ENCODE measurements around the gene EPO. TPM values are rescaled to one million over a fixed set of nuclear protein-coding genes. Genes with fewer than 3 reads are reported as not detected.

The EPO gene
- total and polyA plus RNA-seq, 10 donors, result 0.06 to 0.42 (median 0.19) TPM; not detected in 6

DNA sequence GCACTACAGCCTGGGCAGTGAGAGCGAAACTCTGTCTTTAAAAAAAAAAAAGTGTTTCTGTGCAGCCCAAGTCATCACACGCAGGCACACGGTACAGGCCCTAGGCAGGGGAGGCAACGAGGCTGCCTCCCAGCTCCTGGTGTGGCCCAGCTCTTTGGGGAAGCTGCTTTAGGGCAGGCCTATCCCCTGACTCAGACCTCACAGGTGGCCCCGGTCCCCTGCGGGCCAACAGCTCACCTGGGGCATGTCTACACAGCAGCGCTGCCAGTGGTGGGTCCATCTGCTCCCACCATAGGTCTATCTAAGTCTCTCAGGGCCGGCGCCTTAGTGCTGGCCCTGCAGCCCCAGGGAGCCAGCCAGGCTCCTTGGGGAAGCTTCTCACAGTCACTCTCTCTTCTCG is 44.6 kb downstream of the EPO start:
- TF ChIP-seq POLR2AphosphoS5 (IDR thresholded peaks at IDR 0.05), result no peak
- TF ChIP-seq, protein P1, sequence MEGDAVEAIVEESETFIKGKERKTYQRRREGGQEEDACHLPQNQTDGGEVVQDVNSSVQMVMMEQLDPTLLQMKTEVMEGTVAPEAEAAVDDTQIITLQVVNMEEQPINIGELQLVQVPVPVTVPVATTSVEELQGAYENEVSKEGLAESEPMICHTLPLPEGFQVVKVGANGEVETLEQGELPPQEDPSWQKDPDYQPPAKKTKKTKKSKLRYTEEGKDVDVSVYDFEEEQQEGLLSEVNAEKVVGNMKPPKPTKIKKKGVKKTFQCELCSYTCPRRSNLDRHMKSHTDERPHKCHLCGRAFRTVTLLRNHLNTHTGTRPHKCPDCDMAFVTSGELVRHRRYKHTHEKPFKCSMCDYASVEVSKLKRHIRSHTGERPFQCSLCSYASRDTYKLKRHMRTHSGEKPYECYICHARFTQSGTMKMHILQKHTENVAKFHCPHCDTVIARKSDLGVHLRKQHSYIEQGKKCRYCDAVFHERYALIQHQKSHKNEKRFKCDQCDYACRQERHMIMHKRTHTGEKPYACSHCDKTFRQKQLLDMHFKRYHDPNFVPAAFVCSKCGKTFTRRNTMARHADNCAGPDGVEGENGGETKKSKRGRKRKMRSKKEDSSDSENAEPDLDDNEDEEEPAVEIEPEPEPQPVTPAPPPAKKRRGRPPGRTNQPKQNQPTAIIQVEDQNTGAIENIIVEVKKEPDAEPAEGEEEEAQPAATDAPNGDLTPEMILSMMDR (IDR thresholded peaks at IDR 0.05 in 8 of 11, conservative IDR thresholded peaks at IDR 0.05 in 3 of 11), result no peak
- TF ChIP-seq POLR2A (IDR thresholded peaks at IDR 0.05), result no peak
- no peak overlapping the region for H3K4me3 ChIP-seq
- peaks cover 0 to 17% (median 0%) of the 10 kb centered on the region in 7 donors for H3K27me3 ChIP-seq (replicated peaks in 1 of 7)
- DNase-seq, result no peak
- H3K4me1 ChIP-seq, result no peaks in the 10 kb centered on the region
- intact Hi-C loops (cut with DNase I; ENCODE audit: low total_unique reads), result no loop called here
- no peak overlapping the region for H3K27ac ChIP-seq
- H3K9me3 ChIP-seq, result no peaks in the 10 kb centered on the region
- 68 to 83% (median 72%) methylated on average over 9 to 10 of the region's 10 CpGs for WGBS, 5 donors
- no peaks in the 10 kb centered on the region for H3K36me3 ChIP-seq

DNA sequence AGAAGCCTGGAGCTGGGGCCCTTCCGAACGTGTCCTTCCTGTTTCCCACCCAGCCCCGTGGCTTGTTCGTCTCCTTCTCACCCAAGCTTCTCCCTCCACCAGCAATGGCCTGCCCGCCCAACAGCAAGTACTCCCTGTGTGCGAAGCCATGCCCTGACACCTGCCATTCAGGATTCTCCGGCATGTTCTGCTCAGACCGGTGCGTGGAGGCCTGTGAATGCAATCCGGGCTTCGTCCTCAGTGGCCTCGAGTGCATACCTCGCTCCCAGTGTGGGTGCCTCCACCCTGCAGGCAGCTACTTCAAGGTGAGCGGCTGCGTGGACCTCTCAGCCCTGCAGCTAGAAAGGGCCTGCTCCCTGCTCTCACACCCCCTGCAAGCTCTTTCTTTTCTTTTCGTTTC is 45.0 kb downstream of the EPO start:
- H3K9me3 ChIP-seq, result no peaks in the 10 kb centered on the region
- no peak overlapping the region for H3K27ac ChIP-seq
- TF ChIP-seq POLR2A (IDR thresholded peaks at IDR 0.05) (no peak), POLR2AphosphoS5 (IDR thresholded peaks at IDR 0.05) (no peak)
- TF ChIP-seq, protein P1 (IDR thresholded peaks at IDR 0.05 in 8 of 11, conservative IDR thresholded peaks at IDR 0.05 in 3 of 11), result no peak
- H3K4me1 ChIP-seq, result no peaks in the 10 kb centered on the region
- intact Hi-C loops (cut with DNase I; ENCODE audit: low total_unique reads), result no loop called here
- H3K4me3 ChIP-seq, result no peak overlapping the region
- H3K27me3 ChIP-seq (replicated peaks in 1 of 7), result peaks cover 0 to 17% (median 0%) of the 10 kb centered on the region in 7 donors
- 73 to 81% (median 78%) methylated on average over 16 of the region's 16 CpGs for WGBS, 5 donors
- no peak for DNase-seq
- H3K36me3 ChIP-seq, result no peaks in the 10 kb centered on the region

DNA sequence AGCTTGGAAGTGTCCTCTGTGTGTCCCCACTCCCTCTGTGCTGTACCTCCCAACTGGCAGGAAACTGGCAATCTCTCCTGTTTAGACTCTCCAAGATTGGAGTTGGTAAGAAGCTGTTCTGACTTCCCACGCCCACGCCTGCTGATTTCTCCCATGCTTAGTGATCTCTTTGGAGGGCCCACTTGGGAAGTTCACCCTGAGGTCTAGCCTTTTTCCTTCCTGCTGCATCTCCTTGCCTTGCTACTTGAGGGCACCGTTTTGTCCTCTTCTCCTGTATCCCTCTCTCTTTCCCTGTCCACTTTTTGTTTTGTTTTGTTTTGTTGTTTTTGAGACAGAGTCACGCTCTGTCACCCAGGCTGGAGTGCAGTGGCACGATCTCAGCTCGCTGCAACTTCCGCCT is 48.5 kb downstream of the EPO start:
- Histone ChIP-seq H3K36me3 (no peaks in the 10 kb centered on the region), H3K9me3 (no peaks in the 10 kb centered on the region), H3K4me3 (no peak overlapping the region), H3K4me1 (no peaks in the 10 kb centered on the region), H3K27me3 (replicated peaks in 1 of 7) (peaks cover 0 to 23% (median 0%) of the 10 kb centered on the region in 7 donors), H3K27ac (no peak overlapping the region)
- TF ChIP-seq POLR2AphosphoS5 (IDR thresholded peaks at IDR 0.05) (no peak), POLR2A (IDR thresholded peaks at IDR 0.05) (no peak)
- TF ChIP-seq, protein P1 (IDR thresholded peaks at IDR 0.05 in 8 of 11, conservative IDR thresholded peaks at IDR 0.05 in 3 of 11), result no peak
- intact Hi-C loops (cut with DNase I; ENCODE audit: low total_unique reads), result no loop called here
- DNase-seq, result no peak
- 77 to 91% (median 82%) methylated on average over 7 of the region's 7 CpGs for WGBS, 5 donors

Other genes with a start within 250 kb of the EPO start
- 100 to 1,000 TPM in 3 of 7 donors, 10 to 100 TPM in 4; 67.1 to 119 (median 98.8) TPM for gene TSC22D4, start 241.3 kb upstream of the EPO start, total RNA-seq
- gene TSC22D4, start 241.3 kb upstream of the EPO start, polyA plus RNA-seq, result 100 to 1,000 TPM in 1 of 3 donors, 10 to 100 TPM in 2; 57.2 to 105 (median 83.9) TPM
- 1 to 10 TPM in 3 of 7 donors, under 1 TPM in 3, not detected in 1; 0.32 to 2.1 (median 1.2) TPM for gene NYAP1, start 236.5 kb upstream of the EPO start, total RNA-seq
- gene NYAP1, start 236.5 kb upstream of the EPO start, polyA plus RNA-seq, result under 1 TPM; 0.07 to 0.54 (median 0.14) TPM
- gene AGFG2, start 181.3 kb upstream of the EPO start, total RNA-seq, result 100 to 1,000 TPM in 1 of 7 donors, 10 to 100 TPM in 6; 28.2 to 110 (median 52.3) TPM
- gene AGFG2, start 181.3 kb upstream of the EPO start, polyA plus RNA-seq, result 10 to 100 TPM; 14.2 to 57.1 (median 17.4) TPM
- 10 to 100 TPM; 11.0 to 28.4 (median 21.1) TPM for gene SAP25, start 146.6 kb upstream of the EPO start, total RNA-seq
- gene SAP25, start 146.6 kb upstream of the EPO start, polyA plus RNA-seq, result 10 to 100 TPM; 25.3 to 75.6 (median 50.6) TPM
- gene LRCH4, start 134.3 kb upstream of the EPO start, total RNA-seq, result 100 to 1,000 TPM; 145 to 333 (median 186) TPM
- gene LRCH4, start 134.3 kb upstream of the EPO start, polyA plus RNA-seq, result 100 to 1,000 TPM; 151 to 310 (median 269) TPM
- gene FBXO24, start 134.1 kb upstream of the EPO start, total RNA-seq, result 1 to 10 TPM in 4 of 7 donors, under 1 TPM in 2, not detected in 1; 0.54 to 1.5 (median 1.2) TPM
- gene FBXO24, start 134.1 kb upstream of the EPO start, polyA plus RNA-seq, result 1 to 10 TPM in 2 of 3 donors, under 1 TPM in 1; 0.67 to 1.6 (median 1.2) TPM
- gene PCOLCE, start 118.1 kb upstream of the EPO start, total RNA-seq, result 10 to 100 TPM in 6 of 7 donors, 1 to 10 TPM in 1; 7.1 to 31.4 (median 21.9) TPM
- gene PCOLCE, start 118.1 kb upstream of the EPO start, polyA plus RNA-seq, result 10 to 100 TPM; 29.0 to 38.7 (median 30.2) TPM
- 10 to 100 TPM; 13.4 to 20.4 (median 16.0) TPM for gene MOSPD3, start 107.9 kb upstream of the EPO start, total RNA-seq
- 10 to 100 TPM; 11.2 to 16.8 (median 13.9) TPM for gene MOSPD3, start 107.9 kb upstream of the EPO start, polyA plus RNA-seq
- gene TFR2, start 78.9 kb upstream of the EPO start, total RNA-seq, result 1 to 10 TPM; 1.9 to 6.6 (median 2.4) TPM
- 1 to 10 TPM; 1.7 to 1.9 (median 1.8) TPM for gene TFR2, start 78.9 kb upstream of the EPO start, polyA plus RNA-seq
- gene ACTL6B, start 64.0 kb upstream of the EPO start, total RNA-seq, result not detected
- not detected for gene ACTL6B, start 64.0 kb upstream of the EPO start, polyA plus RNA-seq
- gene GNB2, start 46.7 kb upstream of the EPO start, total RNA-seq, result 100 to 1,000 TPM; 207 to 342 (median 270) TPM
- 100 to 1,000 TPM; 104 to 195 (median 121) TPM for gene GNB2, start 46.7 kb upstream of the EPO start, polyA plus RNA-seq
- gene GIGYF1, start 26.2 kb upstream of the EPO start, total RNA-seq, result 100 to 1,000 TPM in 1 of 7 donors, 10 to 100 TPM in 6; 35.3 to 102 (median 71.5) TPM
- gene GIGYF1, start 26.2 kb upstream of the EPO start, polyA plus RNA-seq, result 10 to 100 TPM; 15.4 to 56.2 (median 36.0) TPM
- gene POP7, start 14.3 kb upstream of the EPO start, total RNA-seq, result 10 to 100 TPM; 14.9 to 22.8 (median 17.2) TPM
- gene POP7, start 14.3 kb upstream of the EPO start, polyA plus RNA-seq, result 10 to 100 TPM; 30.6 to 39.1 (median 38.2) TPM
- not detected for gene ZAN, start 13.1 kb downstream of the EPO start, total RNA-seq
- gene ZAN, start 13.1 kb downstream of the EPO start, polyA plus RNA-seq, result under 1 TPM in 1 of 3 donors, not detected in 2; under 0.01 TPM
- 100 to 1,000 TPM in 5 of 7 donors, 10 to 100 TPM in 2; 82.9 to 157 (median 109) TPM for gene EPHB4, start 107.1 kb downstream of the EPO start, total RNA-seq
- gene EPHB4, start 107.1 kb downstream of the EPO start, polyA plus RNA-seq, result 10 to 100 TPM; 14.8 to 34.7 (median 21.4) TPM
- 100 to 1,000 TPM in 1 of 7 donors, 10 to 100 TPM in 6; 34.4 to 109 (median 55.7) TPM for gene SLC12A9, start 132.2 kb downstream of the EPO start, total RNA-seq
- gene SLC12A9, start 132.2 kb downstream of the EPO start, polyA plus RNA-seq, result 10 to 100 TPM; 17.0 to 48.4 (median 39.3) TPM
- 10 to 100 TPM; 17.6 to 30.2 (median 22.2) TPM for gene TRIP6, start 146.9 kb downstream of the EPO start, total RNA-seq
- gene TRIP6, start 146.9 kb downstream of the EPO start, polyA plus RNA-seq, result 10 to 100 TPM; 12.4 to 22.4 (median 14.8) TPM
- gene SRRT, start 154.6 kb downstream of the EPO start, total RNA-seq, result 100 to 1,000 TPM in 4 of 7 donors, 10 to 100 TPM in 3; 67.0 to 160 (median 132) TPM
- 100 to 1,000 TPM in 1 of 3 donors, 10 to 100 TPM in 2; 54.7 to 104 (median 92.6) TPM for gene SRRT, start 154.6 kb downstream of the EPO start, polyA plus RNA-seq
- 1 to 10 TPM; 1.3 to 5.6 (median 2.8) TPM for gene UFSP1, start 169.2 kb downstream of the EPO start, total RNA-seq
- gene UFSP1, start 169.2 kb downstream of the EPO start, polyA plus RNA-seq, result 1 to 10 TPM; 4.2 to 6.9 (median 5.1) TPM
- 10 to 100 TPM in 1 of 7 donors, 1 to 10 TPM in 6; 2.1 to 10.8 (median 4.4) TPM for gene ACHE, start 175.4 kb downstream of the EPO start, total RNA-seq
- gene ACHE, start 175.4 kb downstream of the EPO start, polyA plus RNA-seq, result 1 to 10 TPM; 2.0 to 3.7 (median 3.1) TPM
- gene MUC3A, start 229.1 kb downstream of the EPO start, total RNA-seq, result under 1 TPM; 0.07 to 0.73 (median 0.30) TPM
- gene MUC3A, start 229.1 kb downstream of the EPO start, polyA plus RNA-seq, result under 1 TPM; 0.17 to 0.29 (median 0.27) TPM
- under 1 TPM in 5 of 7 donors, not detected in 2; 0.07 to 0.89 (median 0.57) TPM for gene MUC12, start 249.1 kb downstream of the EPO start, total RNA-seq
- 1 to 10 TPM in 2 of 3 donors, under 1 TPM in 1; 0.90 to 1.7 (median 1.3) TPM for gene MUC12, start 249.1 kb downstream of the EPO start, polyA plus RNA-seq